Measurements from ENCODE around the gene EGR1. TPM values are rescaled to one million over a fixed set of nuclear protein-coding genes. Genes with fewer than 3 reads are reported as not detected.

Gene EGR1
- polyA plus RNA-seq, 2 of the 4 experiments (the other 2 are of a cell fraction) = 0.59 to 49.3 TPM

DNA sequence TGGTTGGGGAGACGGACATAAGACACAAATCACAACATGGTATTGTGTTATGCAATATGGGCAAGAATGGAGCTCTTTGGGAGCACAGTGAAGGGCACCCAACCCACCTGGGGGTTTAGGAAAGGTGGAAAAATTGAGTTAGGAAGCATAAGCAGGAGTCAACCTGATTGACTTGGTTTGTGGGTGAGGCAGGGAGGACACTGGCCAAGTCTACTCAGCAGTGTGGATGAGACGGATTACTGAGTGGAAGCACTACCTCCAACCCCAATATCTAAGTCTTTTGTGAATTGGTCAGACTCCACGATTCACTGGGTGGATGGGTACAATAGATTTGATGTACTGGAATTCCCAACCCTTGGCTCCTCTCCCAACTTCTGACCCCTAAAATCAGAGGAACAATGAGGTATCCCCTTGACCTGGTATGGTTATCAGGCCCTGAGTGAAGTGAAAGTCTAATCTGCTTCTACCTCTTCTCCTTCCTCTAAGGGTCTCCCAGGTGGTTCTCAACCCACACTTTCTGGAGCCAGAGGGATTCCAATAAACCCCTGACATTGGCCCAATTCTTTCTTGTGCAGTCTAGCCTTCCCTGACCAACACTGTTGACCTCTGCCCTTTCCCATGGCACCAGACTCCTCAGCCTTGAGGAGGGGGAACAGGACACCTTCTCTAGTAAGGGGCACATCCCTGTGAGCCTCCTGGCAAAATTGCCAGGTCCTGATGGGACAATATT is 5.2 kb downstream of the EGR1 start (continued):
- TF ChIP-seq TP53 (CRISPR knock-in tag; IDR thresholded peaks at IDR 0.05) (no peak; the same call in 1 of the 2 replicates), FOSL2 (IDR thresholded peaks at IDR 0.05) (no peak), FOSL2 (CRISPR knock-in tag; IDR thresholded peaks at IDR 0.05) (no peak; the same call in 1 of the 2 replicates), CHD2 (IDR thresholded peaks at IDR 0.05; ENCODE audit: low read length, partially characterized antibody) (peak; percentile 62), ELK1 (IDR thresholded peaks at IDR 0.05; ENCODE audit: low read depth, low read length) (no peak), GATA3 (IDR thresholded peaks at IDR 0.05; ENCODE audit: borderline replicate concordance) (no peak), SREBF2 (IDR thresholded peaks at IDR 0.05) (no peak), MAX (IDR thresholded peaks at IDR 0.05) (no peak), JUNB (IDR thresholded peaks at IDR 0.05) (no peak), KDM5A (IDR thresholded peaks at IDR 0.05) (no peak), MAFK (IDR thresholded peaks at IDR 0.05; ENCODE audit: partially characterized antibody) (no peak), ZFP36 (IDR thresholded peaks at IDR 0.05; ENCODE audit: borderline replicate concordance, partially characterized antibody) (no peak), EHMT2 (IDR thresholded peaks at IDR 0.05; ENCODE audit: low read depth) (0 out of 2 replicates have a peak, but pooled peaks have one; percentile 18), RFX5 (IDR thresholded peaks at IDR 0.05) (no peak), CTCF (IDR thresholded peaks at IDR 0.05) (no peak), RNF2 (IDR thresholded peaks at IDR 0.05; ENCODE audit: borderline replicate concordance, low read depth) (no peak), CHD4 (IDR thresholded peaks at IDR 0.05; ENCODE audit: borderline replicate concordance) (no peak), FOSB (CRISPR knock-in tag; IDR thresholded peaks at IDR 0.05) (no peak; the same call in none of the 2 replicates), SMC3 (IDR thresholded peaks at IDR 0.05) (no peak), BCL3 (IDR thresholded peaks at IDR 0.05) (no peak)
- TF ChIP-seq, protein P1, sequence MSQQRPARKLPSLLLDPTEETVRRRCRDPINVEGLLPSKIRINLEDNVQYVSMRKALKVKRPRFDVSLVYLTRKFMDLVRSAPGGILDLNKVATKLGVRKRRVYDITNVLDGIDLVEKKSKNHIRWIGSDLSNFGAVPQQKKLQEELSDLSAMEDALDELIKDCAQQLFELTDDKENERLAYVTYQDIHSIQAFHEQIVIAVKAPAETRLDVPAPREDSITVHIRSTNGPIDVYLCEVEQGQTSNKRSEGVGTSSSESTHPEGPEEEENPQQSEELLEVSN (IDR thresholded peaks at IDR 0.05; ENCODE audit: borderline replicate concordance, low read depth) = no peak
- TF ChIP-seq, protein P2, sequence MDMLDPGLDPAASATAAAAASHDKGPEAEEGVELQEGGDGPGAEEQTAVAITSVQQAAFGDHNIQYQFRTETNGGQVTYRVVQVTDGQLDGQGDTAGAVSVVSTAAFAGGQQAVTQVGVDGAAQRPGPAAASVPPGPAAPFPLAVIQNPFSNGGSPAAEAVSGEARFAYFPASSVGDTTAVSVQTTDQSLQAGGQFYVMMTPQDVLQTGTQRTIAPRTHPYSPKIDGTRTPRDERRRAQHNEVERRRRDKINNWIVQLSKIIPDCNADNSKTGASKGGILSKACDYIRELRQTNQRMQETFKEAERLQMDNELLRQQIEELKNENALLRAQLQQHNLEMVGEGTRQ (IDR thresholded peaks at IDR 0.05) = no peak

GRCh38 chr5:138471052-138471361 is 5.7 kb downstream of the EGR1 start:
- 58% methylated on average over 2 of the region's 2 CpGs for WGBS (ENCODE audit: missing lambda C conversion rate)
- TF ChIP-seq SMC3 (IDR thresholded peaks at IDR 0.05) (no peak), REST (IDR thresholded peaks at IDR 0.05) (peak; percentile 38)
- Histone ChIP-seq H3K27ac (no peak overlapping the region), H3K4me2 (no peak overlapping the region), H3K4me1 (peaks cover 3% of the 10 kb centered on the region; the same call in 2 of the 3 replicates), H3K4me3 (no peak overlapping the region), H3K9me3 (no peaks in the 10 kb centered on the region)
- DNase-seq (ENCODE audit: low read depth in 1 of 2, low spot score in 1 of 2) = no peak
- POLR2A ChIA-PET = no interaction called here
- CTCF ChIA-PET = interaction anchor here (0.7 to 2.8 kb wide), 5 partner anchors 21 to 166 kb away, joined by 3 to 13 read pairs (median 4); no protein-coding TSS in a partner anchor
- FAIRE-seq = no peak
- ATAC-seq = peak in 1 of 2 experiments; percentile 15; a peak in 4 of 6 replicates
